HepG2 (cell line): ENCODE data around the gene CABLES2. TPM values are rescaled to one million over a fixed set of nuclear protein-coding genes. Genes with fewer than 3 reads are reported as not detected.

Source experiments
- ARNT ChIP-seq: fragments of 450-650 bp; IDR thresholded peaks from 2 replicates; pipeline ENCODE4 v1.6.1; 2017
- ASH2L ChIP-seq: fragments of 300-600, 200-600 bp; sonication (generic); IDR thresholded peaks from 2 replicates; pipeline ENCODE4 v1.7.0; 2017; ENCODE audit warnings: low read depth, mild to moderate bottlenecking, moderate library complexity, mixed read lengths, low read length; ENCODE audit not compliant: insufficient read length
- DNMT3B ChIP-seq: conservative IDR thresholded peaks from 2 replicates; pipeline ENCODE4 v1.6.1; 2016; ENCODE audit warnings: missing biosample characterization, control low read depth
- HOXD1 ChIP-seq: sonication (generic); formaldehyde crosslinking; IDR thresholded peaks from 2 replicates; pipeline ENCODE4 v1.5.0; 2020; ENCODE audit warnings: missing genetic modification reagents
- KDM5B ChIP-seq: sonication (generic); formaldehyde crosslinking; IDR thresholded peaks from 2 replicates; pipeline ENCODE4 v1.4.0; 2020; ENCODE audit warnings: missing genetic modification reagents, mild to moderate bottlenecking, borderline replicate concordance
- RBFOX2 ChIP-seq: fragments of 200-400 bp; formaldehyde crosslinking; IDR thresholded peaks from 2 replicates; pipeline ENCODE4 v1.6.1; 2017; ENCODE audit warnings: low read depth, mild to moderate bottlenecking, low read length
- SIN3B ChIP-seq: fragments of 150-350 bp; IDR thresholded peaks from 2 replicates; pipeline ENCODE4 v1.6.1; 2014; ENCODE audit warnings: low read length
- SIX4 ChIP-seq: sonication (generic); formaldehyde crosslinking; IDR thresholded peaks from 2 replicates; pipeline ENCODE4 v1.4.0; 2020; ENCODE audit warnings: missing genetic modification reagents
- SPEN ChIP-seq: sonication (generic); formaldehyde crosslinking; IDR thresholded peaks from 2 replicates; pipeline ENCODE4 v1.5.1; 2020; ENCODE audit warnings: low read depth, mild to moderate bottlenecking, missing genetic modification reagents
- THAP7 ChIP-seq: sonication (generic); formaldehyde crosslinking; IDR thresholded peaks from 2 replicates; pipeline ENCODE4 v1.8.1; 2023; ENCODE audit warnings: mild to moderate bottlenecking, missing genetic modification reagents
- ZBTB44 ChIP-seq: sonication (generic); formaldehyde crosslinking; IDR thresholded peaks from 2 replicates; pipeline ENCODE4 v1.4.0; 2020; ENCODE audit warnings: missing genetic modification reagents
- ZBTB8A ChIP-seq: sonication (generic); formaldehyde crosslinking; IDR thresholded peaks from 2 replicates; pipeline ENCODE4 v1.4.0; 2020; ENCODE audit warnings: mild to moderate bottlenecking, low read depth, missing genetic modification reagents, borderline replicate concordance
- ZFY ChIP-seq: sonication (generic); formaldehyde crosslinking; IDR thresholded peaks from 2 replicates; pipeline ENCODE4 v1.4.0; 2020; ENCODE audit warnings: missing genetic modification reagents
- ZKSCAN1 ChIP-seq: fragments of 150-350 bp; IDR thresholded peaks from 2 replicates; pipeline ENCODE4 v1.6.1; 2014; ENCODE audit warnings: low read length
- ZNF24 ChIP-seq: fragments of 450-650 bp; IDR thresholded peaks from 2 replicates; pipeline ENCODE4 v1.6.1; 2017; ENCODE audit warnings: antibody characterized with exemption, mild to moderate bottlenecking
- ZNF569 ChIP-seq: sonication (generic); formaldehyde crosslinking; IDR thresholded peaks from 2 replicates; pipeline ENCODE4 v1.5.0; 2020; ENCODE audit warnings: mild to moderate bottlenecking, missing genetic modification reagents, moderate library complexity, borderline replicate concordance
- ZNF576 ChIP-seq: sonication (generic); formaldehyde crosslinking; IDR thresholded peaks from 2 replicates; pipeline ENCODE4 v1.4.0; 2020; ENCODE audit warnings: mild to moderate bottlenecking, missing genetic modification reagents
- ZNF768 ChIP-seq: sonication (generic); formaldehyde crosslinking; IDR thresholded peaks from 2 replicates; pipeline ENCODE4 v1.4.0; 2020; ENCODE audit warnings: missing genetic modification reagents
- ZNF773 ChIP-seq: sonication (generic); formaldehyde crosslinking; IDR thresholded peaks from 2 replicates; pipeline ENCODE4 v1.4.0; 2020; ENCODE audit warnings: missing genetic modification reagents, borderline replicate concordance
- polyA plus RNA-seq, 8 experiments: library from polyadenylated mRNA; depleted of rRNA in 3 of 8; stranded (reverse) in 7 of 8; unstranded in 1 of 8; fragments of >200 nt; fragmentation: Illumina TruSeq in 4 of 8; extraction: Trizol in 4 of 8; gene quantifications; 2 replicates each; pipeline versions ENCODE4 v1.2.1 to v1.2.3, GENCODE V29; 2011 to 2016; ENCODE audit warnings: low read depth in 4 of 8, missing spikeins in 1 of 8, mixed read lengths in 1 of 8; ENCODE audit not compliant: insufficient read depth in 1 of 8
- total RNA-seq, 5 experiments: library from RNA; depleted of rRNA; stranded (reverse); fragments of >200 nt; fragmentation: Illumina TruSeq; extraction: Trizol; gene quantifications; 2 replicates each; pipeline ENCODE4 v1.2.3, GENCODE V29; 2016; ENCODE audit warnings: low read depth in 1 of 5
- TF ChIP-seq, protein P1 (sequence below): sonication (generic); formaldehyde crosslinking; IDR thresholded peaks from 2 replicates; pipeline ENCODE4 v1.5.1; 2020; ENCODE audit warnings: mild to moderate bottlenecking, moderate library complexity, missing genetic modification reagents
- TF ChIP-seq, protein P2 (sequence below): sonication (generic); formaldehyde crosslinking; IDR thresholded peaks from 2 replicates; pipeline ENCODE4 v1.4.0; 2020; ENCODE audit warnings: missing genetic modification reagents, borderline replicate concordance

The CABLES2 gene
- total and polyA plus RNA-seq, 2 of the 13 experiments (the other 11 are each of a cell fraction or from before 2014, with no cell fraction given) = 5.2 to 9.7 TPM

GRCh38 chr20:62412194-62413024 lies 5.3 kb upstream of the CABLES2 start (continued):
- TF ChIP-seq ZBTB8A (CRISPR knock-in tag) (peak; percentile 42; the same call in 1 of the 2 replicates), ZNF773 (no peak), ZNF569 (no peak), ZFY (CRISPR knock-in tag) (no peak), ASH2L (no peak), ZNF768 (no peak; the same call in 1 of the 2 replicates), ZNF576 (peak; percentile 86; the same call in 1 of the 2 replicates), DNMT3B (CRISPR knock-in tag) (no peak), ZKSCAN1 (no peak), THAP7 (CRISPR knock-in tag) (peak; percentile 32; the same call in 1 of the 2 replicates), SIX4 (no peak), ARNT (no peak), HOXD1 (CRISPR knock-in tag) (peak; percentile 88; the same call in 1 of the 2 replicates), SPEN (CRISPR knock-in tag) (0 out of 2 replicates have a peak, but pooled peaks have one; percentile 36), SIN3B (no peak), ZBTB44 (CRISPR knock-in tag) (no peak), ZNF24 (no peak), RBFOX2 (no peak), KDM5B (CRISPR knock-in tag) (peak; percentile 20; the same call in 1 of the 2 replicates)
- TF ChIP-seq, protein P1, sequence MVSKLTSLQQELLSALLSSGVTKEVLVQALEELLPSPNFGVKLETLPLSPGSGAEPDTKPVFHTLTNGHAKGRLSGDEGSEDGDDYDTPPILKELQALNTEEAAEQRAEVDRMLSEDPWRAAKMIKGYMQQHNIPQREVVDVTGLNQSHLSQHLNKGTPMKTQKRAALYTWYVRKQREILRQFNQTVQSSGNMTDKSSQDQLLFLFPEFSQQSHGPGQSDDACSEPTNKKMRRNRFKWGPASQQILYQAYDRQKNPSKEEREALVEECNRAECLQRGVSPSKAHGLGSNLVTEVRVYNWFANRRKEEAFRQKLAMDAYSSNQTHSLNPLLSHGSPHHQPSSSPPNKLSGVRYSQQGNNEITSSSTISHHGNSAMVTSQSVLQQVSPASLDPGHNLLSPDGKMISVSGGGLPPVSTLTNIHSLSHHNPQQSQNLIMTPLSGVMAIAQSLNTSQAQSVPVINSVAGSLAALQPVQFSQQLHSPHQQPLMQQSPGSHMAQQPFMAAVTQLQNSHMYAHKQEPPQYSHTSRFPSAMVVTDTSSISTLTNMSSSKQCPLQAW = no peak
- TF ChIP-seq, protein P2, sequence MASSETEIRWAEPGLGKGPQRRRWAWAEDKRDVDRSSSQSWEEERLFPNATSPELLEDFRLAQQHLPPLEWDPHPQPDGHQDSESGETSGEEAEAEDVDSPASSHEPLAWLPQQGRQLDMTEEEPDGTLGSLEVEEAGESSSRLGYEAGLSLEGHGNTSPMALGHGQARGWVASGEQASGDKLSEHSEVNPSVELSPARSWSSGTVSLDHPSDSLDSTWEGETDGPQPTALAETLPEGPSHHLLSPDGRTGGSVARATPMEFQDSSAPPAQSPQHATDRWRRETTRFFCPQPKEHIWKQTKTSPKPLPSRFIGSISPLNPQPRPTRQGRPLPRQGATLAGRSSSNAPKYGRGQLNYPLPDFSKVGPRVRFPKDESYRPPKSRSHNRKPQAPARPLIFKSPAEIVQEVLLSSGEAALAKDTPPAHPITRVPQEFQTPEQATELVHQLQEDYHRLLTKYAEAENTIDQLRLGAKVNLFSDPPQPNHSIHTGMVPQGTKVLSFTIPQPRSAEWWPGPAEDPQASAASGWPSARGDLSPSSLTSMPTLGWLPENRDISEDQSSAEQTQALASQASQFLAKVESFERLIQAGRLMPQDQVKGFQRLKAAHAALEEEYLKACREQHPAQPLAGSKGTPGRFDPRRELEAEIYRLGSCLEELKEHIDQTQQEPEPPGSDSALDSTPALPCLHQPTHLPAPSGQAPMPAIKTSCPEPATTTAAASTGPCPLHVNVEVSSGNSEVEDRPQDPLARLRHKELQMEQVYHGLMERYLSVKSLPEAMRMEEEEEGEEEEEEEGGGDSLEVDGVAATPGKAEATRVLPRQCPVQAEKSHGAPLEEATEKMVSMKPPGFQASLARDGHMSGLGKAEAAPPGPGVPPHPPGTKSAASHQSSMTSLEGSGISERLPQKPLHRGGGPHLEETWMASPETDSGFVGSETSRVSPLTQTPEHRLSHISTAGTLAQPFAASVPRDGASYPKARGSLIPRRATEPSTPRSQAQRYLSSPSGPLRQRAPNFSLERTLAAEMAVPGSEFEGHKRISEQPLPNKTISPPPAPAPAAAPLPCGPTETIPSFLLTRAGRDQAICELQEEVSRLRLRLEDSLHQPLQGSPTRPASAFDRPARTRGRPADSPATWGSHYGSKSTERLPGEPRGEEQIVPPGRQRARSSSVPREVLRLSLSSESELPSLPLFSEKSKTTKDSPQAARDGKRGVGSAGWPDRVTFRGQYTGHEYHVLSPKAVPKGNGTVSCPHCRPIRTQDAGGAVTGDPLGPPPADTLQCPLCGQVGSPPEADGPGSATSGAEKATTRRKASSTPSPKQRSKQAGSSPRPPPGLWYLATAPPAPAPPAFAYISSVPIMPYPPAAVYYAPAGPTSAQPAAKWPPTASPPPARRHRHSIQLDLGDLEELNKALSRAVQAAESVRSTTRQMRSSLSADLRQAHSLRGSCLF = no peak
